Lung (tissue), 12 donors: ENCODE measurements around the gene ISG20. TPM values are rescaled to one million over a fixed set of nuclear protein-coding genes. Genes with fewer than 3 reads are reported as not detected.
A peak's percentile ranks its signal among the peaks of the same experiment; 100 is the strongest.

Experiments used
- ATAC-seq: fragments of 200-7000 bp; cut with Tn5 transposase; one replicate; pipeline ENCODE4 v1.9.1; 2020; ENCODE audit warnings: moderate number of reproducible peaks; ENCODE audit not compliant: insufficient read depth, low FRiP score
- DNase-seq, 3 donors: peaks; one replicate each; pipeline ENCODE4 v3.0.0-alpha.2; 2013 to 2017
- H3K27ac ChIP-seq, 2 donors: one replicate each; pipeline ENCODE4 v1.5.1; 2013; ENCODE audit warnings: mild to moderate bottlenecking in 2 of 2, moderate library complexity in 2 of 2, control low read depth in 1 of 2, inconsistent platforms in 1 of 2, low read depth in 1 of 2, low read length in 1 of 2
- H3K27me3 ChIP-seq, 3 donors: one replicate each; pipeline ENCODE4 v1.5.1; 2013; ENCODE audit warnings: low read length in 2 of 3; ENCODE audit not compliant: control insufficient read depth in 3 of 3, insufficient read depth in 3 of 3
- H3K36me3 ChIP-seq, 4 donors: one replicate each; pipeline ENCODE4 v1.5.1; 2013; ENCODE audit warnings: low read length in 4 of 4, mild to moderate bottlenecking in 1 of 4, moderate library complexity in 1 of 4; ENCODE audit not compliant: control insufficient read depth in 4 of 4, insufficient read depth in 4 of 4
- H3K4me1 ChIP-seq, 5 donors: one replicate each; pipeline ENCODE4 v1.5.1; 2013; ENCODE audit warnings: low read length in 5 of 5, mild to moderate bottlenecking in 2 of 5, moderate library complexity in 1 of 5; ENCODE audit not compliant: control insufficient read depth in 5 of 5, insufficient read depth in 5 of 5
- H3K4me3 ChIP-seq: one replicate; pipeline ENCODE4 v1.5.1; 2013; ENCODE audit warnings: mild to moderate bottlenecking, control low read depth, moderate library complexity
- H3K9ac ChIP-seq, 2 donors: one replicate each; pipeline ENCODE4 v1.5.1; 2013; ENCODE audit warnings: low read length in 2 of 2, control low read depth in 1 of 2; ENCODE audit not compliant: insufficient read depth in 1 of 2
- H3K9me3 ChIP-seq, 4 donors: one replicate each; pipeline ENCODE4 v1.5.1; 2013; ENCODE audit warnings: low read length in 3 of 4, mild to moderate bottlenecking in 1 of 4, moderate library complexity in 1 of 4; ENCODE audit not compliant: control insufficient read depth in 4 of 4, insufficient read depth in 3 of 4
- CTCF ChIP-seq: IDR thresholded peaks from 2 replicates; pipeline ENCODE4 v1.5.1; 2012; ENCODE audit warnings: mild to moderate bottlenecking; ENCODE audit errors: control extremely low read depth, extremely low read depth
- WGBS, 2 donors: extraction: QIAGEN DNeasy Blood & Tissue Kit; methylation state at CpG; one replicate each; pipeline ENCODE4 v1.1.7; 2013; 5-methylcytosine and 5-hydroxymethylcytosine counted together
- polyA plus RNA-seq, 2 donors: library from polyadenylated mRNA; stranded (reverse); fragments of 200-250 nt; gene quantifications; one replicate each; pipeline ENCODE4 v1.2.1, GENCODE V29; 2013
- total RNA-seq, 2 donors: library from RNA; depleted of rRNA in 1 of 2; stranded (reverse); fragments of >200 nt in 1 of 2; gene quantifications; one replicate each; pipeline ENCODE4 v1.2.1, GENCODE V29; 2014 to 2021
- donor health status: control.
- donor health status: control.
- donor health status: Bipolar disorder and iron deficiency.
- donor health status: healthy.
- donor health status: DM: yes; HTN: yes; CAD: no.

ISG20 gene
- total and polyA plus RNA-seq, 4 donors = 18.5 to 61.6 (median 46.6) TPM

- peak; percentile 69 for TF ChIP-seq CTCF
- H3K27me3 ChIP-seq = no peaks in the 10 kb centered on the region
- H3K9ac ChIP-seq = peak overlapping the region in 1 of 2 donors; percentile 16
- no peaks in the 10 kb centered on the region for H3K9me3 ChIP-seq
- no peak overlapping the region for H3K27ac ChIP-seq
- no peak overlapping the region for H3K4me3 ChIP-seq
- ATAC-seq = no peak
- DNase-seq = peak; percentile 58 to 86 (median 85)
- 51 to 64% methylated on average over 19 of the region's 19 CpGs for WGBS, 2 donors
- peaks cover 4 to 21% (median 16%) of the 10 kb centered on the region in 5 donors for H3K4me1 ChIP-seq
- H3K36me3 ChIP-seq = peaks cover 0 to 28% (median 1%) of the 10 kb centered on the region in 4 donors
Observed at GRCh38 chr15:88624156-88624970, 14.5 kb upstream of the ISG20 start.

GRCh38 chr15:88624971-88625490 lies 13.8 kb upstream of the ISG20 start:
- TF ChIP-seq CTCF = no peak
- Histone ChIP-seq H3K27me3 (no peaks in the 10 kb centered on the region), H3K9me3 (no peaks in the 10 kb centered on the region), H3K9ac (peak overlapping the region in 1 of 2 donors; percentile 16), H3K4me1 (peaks cover 4 to 24% (median 16%) of the 10 kb centered on the region in 5 donors), H3K36me3 (peaks cover 0 to 33% (median 1%) of the 10 kb centered on the region in 4 donors), H3K4me3 (no peak overlapping the region), H3K27ac (no peak overlapping the region)
- ATAC-seq (no peak), DNase-seq (peak in 1 of 3 donors; percentile 57)
- WGBS, 2 donors = 73 to 87% methylated on average over 9 of the region's 9 CpGs

- Histone ChIP-seq H3K36me3 (peaks cover 0 to 41% (median 1%) of the 10 kb centered on the region in 4 donors), H3K9ac (no peak overlapping the region), H3K27me3 (no peaks in the 10 kb centered on the region), H3K27ac (no peak overlapping the region), H3K9me3 (no peaks in the 10 kb centered on the region), H3K4me1 (peaks cover 4 to 33% (median 12%) of the 10 kb centered on the region in 5 donors), H3K4me3 (no peak overlapping the region)
- 92 to 97% methylated on average over 22 to 23 of the region's 23 CpGs for WGBS, 2 donors
- ATAC-seq (no peak), DNase-seq (no peak)
- no peak for TF ChIP-seq CTCF
Observed at GRCh38 chr15:88625943-88626741, 12.7 kb upstream of the ISG20 start.
